HG02981 (cell line): ENCODE results near the gene SLC38A2.
"Not testable (repeated sequence)": the region's sequence is repeated elsewhere in the genome, so short reads cannot be mapped to it uniquely, and the experiment has no call there.

Experiments
- ATAC-seq: cut with Tn5 transposase; IDR thresholded peaks from one replicate; pipeline ENCODE4 v1.9.1; 2021; ENCODE audit warnings: mild to moderate bottlenecking, moderate library complexity; ENCODE audit not compliant: unreplicated experiment

SLC38A2 gene

GRCh38 chr12:46332260-46332659, 40.3 kb downstream of the SLC38A2 start:
- no peak for ATAC-seq

GRCh38 chr12:46325075-46325474, 47.5 kb downstream of the SLC38A2 start:
- not testable (repeated sequence) for ATAC-seq

GRCh38 chr12:46320731-46321130, 51.8 kb downstream of the SLC38A2 start:
- ATAC-seq: no peak

- ATAC-seq: no peak
These were observed 54.5 kb downstream of the SLC38A2 start for GRCh38 chr12:46318037-46318436.
